Hepatocyte (in vitro differentiated cells): ENCODE data around the gene RASIP1. TPM values are rescaled to one million over a fixed set of nuclear protein-coding genes. Genes with fewer than 3 reads are reported as not detected.
"Not testable (repeated sequence)": the region's sequence is repeated elsewhere in the genome, so short reads cannot be mapped to it uniquely, and the experiment has no call there.

Source experiments
- DNase-seq: peaks from one replicate; pipeline ENCODE4 v3.0.0-alpha.2; 2016; ENCODE audit warnings: low spot score
- H2AFZ ChIP-seq: fragments of 200-600 bp; sonication (generic); 2 replicates; pipeline ENCODE4 v1.6.0; 2016; ENCODE audit warnings: antibody characterized with exemption, mild to moderate bottlenecking
- H3K27ac ChIP-seq: fragments of 200-600 bp; sonication (generic); 2 replicates; pipeline ENCODE4 v1.5.1; 2016; ENCODE audit warnings: mild to moderate bottlenecking
- H3K27me3 ChIP-seq: fragments of 200-600 bp; sonication (generic); 2 replicates; pipeline ENCODE4 v1.6.1; 2016
- H3K36me3 ChIP-seq: fragments of 200-600 bp; sonication (generic); replicated peaks from 2 replicates; pipeline ENCODE4 v1.5.1; 2016; ENCODE audit warnings: low read depth; ENCODE audit not compliant: insufficient read depth
- H3K4me1 ChIP-seq: fragments of 200-600 bp; sonication (generic); 2 replicates; pipeline ENCODE4 v1.5.1; 2016; ENCODE audit warnings: mild to moderate bottlenecking, moderate library complexity; ENCODE audit not compliant: insufficient read depth
- H3K4me2 ChIP-seq: fragments of 200-600 bp; sonication (generic); 2 replicates; pipeline ENCODE4 v1.6.0; 2016
- H3K4me3 ChIP-seq: fragments of 200-600 bp; sonication (generic); 2 replicates; pipeline ENCODE4 v1.5.1; 2016; ENCODE audit warnings: mild to moderate bottlenecking
- H3K79me2 ChIP-seq: fragments of 200-600 bp; sonication (generic); 2 replicates; pipeline ENCODE4 v1.6.0; 2017; ENCODE audit warnings: mild to moderate bottlenecking
- H3K9me2 ChIP-seq: fragments of 200-600 bp; sonication (generic); replicated peaks from 2 replicates; pipeline ENCODE4 v1.6.0; 2017; ENCODE audit warnings: mild to moderate bottlenecking; ENCODE audit not compliant: insufficient read depth
- H3K9me3 ChIP-seq: fragments of 200-600 bp; sonication (generic); 2 replicates; pipeline ENCODE4 v1.5.1; 2016; ENCODE audit warnings: low read depth, mild to moderate bottlenecking
- H4K20me1 ChIP-seq: fragments of 200-600 bp; sonication (generic); 2 replicates; pipeline ENCODE4 v1.6.0; 2016; ENCODE audit warnings: mild to moderate bottlenecking; ENCODE audit not compliant: insufficient read depth, poor library complexity, severe bottlenecking
- CTCF ChIP-seq: fragments of 200-600 bp; sonication (generic); IDR thresholded peaks from 2 replicates; pipeline ENCODE4 v1.5.1; 2016; ENCODE audit warnings: antibody characterized with exemption, mild to moderate bottlenecking; ENCODE audit not compliant: poor library complexity
- EZH2 ChIP-seq: fragments of 200-600 bp; sonication (generic); IDR thresholded peaks from 2 replicates; pipeline ENCODE4 v1.6.1; 2016; ENCODE audit warnings: antibody characterized with exemption, mild to moderate bottlenecking, borderline replicate concordance
- EZH2phosphoT487 ChIP-seq: fragments of 200-600 bp; sonication (generic); IDR thresholded peaks from one replicate; pipeline ENCODE4 v1.6.1; 2018; ENCODE audit warnings: antibody characterized with exemption, mild to moderate bottlenecking, low read depth, moderate library complexity; ENCODE audit not compliant: unreplicated experiment, severe bottlenecking
- WGBS: methylation state at CpG from one replicate; pipeline ENCODE4 v1.1.6; 2016; ENCODE audit warnings: low lambda C conversion rate; ENCODE audit errors: missing lambda C conversion rate; 5-methylcytosine and 5-hydroxymethylcytosine counted together
- polyA plus RNA-seq: library from polyadenylated mRNA; unstranded; fragments of >200 nt; fragmentation: Nextera tagmentation; extraction: Ambion mirVana; gene quantifications from 2 replicates; pipeline ENCODE4 v1.2.1, GENCODE V29; 2016
- total RNA-seq: library from RNA; depleted of rRNA; stranded (reverse); fragments of >200 nt; gene quantifications from 2 replicates; pipeline ENCODE4 v1.2.3, GENCODE V29; 2014

The RASIP1 gene
- total and polyA plus RNA-seq, 2 experiments from 2014 or later: 1.1 to 1.9 TPM

GRCh38 chr19:48685583-48685982, 54.8 kb downstream of the RASIP1 start:
- Histone ChIP-seq H3K27me3 (no peaks in the 10 kb centered on the region), H3K4me1 (peaks cover 21% of the 10 kb centered on the region), H2AFZ (no peak overlapping the region), H4K20me1 (no peaks in the 10 kb centered on the region), H3K4me2 (no peak overlapping the region), H3K79me2 (no peaks in the 10 kb centered on the region), H3K9me2 (no peaks in the 10 kb centered on the region), H3K36me3 (no peaks in the 10 kb centered on the region), H3K9me3 (no peaks in the 10 kb centered on the region), H3K4me3 (no peak overlapping the region), H3K27ac (peak overlapping the region; percentile 12)
- peak; percentile 35 for DNase-seq
- TF ChIP-seq EZH2 (no peak), CTCF (no peak)
- 80% methylated on average over 9 of the region's 9 CpGs for WGBS

GRCh38 chr19:48683349-48683748, 57.1 kb downstream of the RASIP1 start:
- no peaks in the 10 kb centered on the region for H4K20me1 ChIP-seq
- no peak overlapping the region for H3K4me3 ChIP-seq
- no peaks in the 10 kb centered on the region for H3K36me3 ChIP-seq
- no peak for DNase-seq
- H3K4me2 ChIP-seq: no peak overlapping the region
- no peaks in the 10 kb centered on the region for H3K9me2 ChIP-seq
- WGBS: 94% methylated on average over 11 of the region's 11 CpGs
- no peak overlapping the region for H3K27ac ChIP-seq
- peaks cover 20% of the 10 kb centered on the region for H3K4me1 ChIP-seq
- no peaks in the 10 kb centered on the region for H3K79me2 ChIP-seq
- no peak for TF ChIP-seq EZH2
- TF ChIP-seq EZH2phosphoT487: no peak
- TF ChIP-seq CTCF: no peak
- H2AFZ ChIP-seq: no peak overlapping the region
- no peaks in the 10 kb centered on the region for H3K27me3 ChIP-seq
- no peaks in the 10 kb centered on the region for H3K9me3 ChIP-seq

GRCh38 chr19:48681127-48681470, 59.3 kb downstream of the RASIP1 start:
- Histone ChIP-seq H3K79me2 (no peaks in the 10 kb centered on the region), H3K27ac (no peak overlapping the region), H3K4me1 (peaks cover 16% of the 10 kb centered on the region), H3K9me2 (no peaks in the 10 kb centered on the region), H3K27me3 (no peaks in the 10 kb centered on the region), H3K36me3 (no peaks in the 10 kb centered on the region), H4K20me1 (no peaks in the 10 kb centered on the region), H3K9me3 (no peaks in the 10 kb centered on the region), H3K4me3 (no peak overlapping the region), H3K4me2 (no peak overlapping the region), H2AFZ (no peak overlapping the region)
- TF ChIP-seq EZH2phosphoT487 (no peak), CTCF (no peak), EZH2 (no peak)
- no peak for DNase-seq
- 82% methylated on average over 7 of the region's 7 CpGs for WGBS

- no peaks in the 10 kb centered on the region for H3K79me2 ChIP-seq
- TF ChIP-seq CTCF (no peak), EZH2phosphoT487 (no peak), EZH2 (no peak)
- H3K9me3 ChIP-seq: no peaks in the 10 kb centered on the region
- H3K4me3 ChIP-seq: no peak overlapping the region
- DNase-seq: no peak
- no peak overlapping the region for H3K4me2 ChIP-seq
- H3K36me3 ChIP-seq: no peaks in the 10 kb centered on the region
- H3K9me2 ChIP-seq: no peaks in the 10 kb centered on the region
- 93% methylated on average over 42 of the region's 45 CpGs for WGBS
- peaks cover 21% of the 10 kb centered on the region for H3K4me1 ChIP-seq
- no peak overlapping the region for H2AFZ ChIP-seq
- H4K20me1 ChIP-seq: no peaks in the 10 kb centered on the region
- H3K27ac ChIP-seq: no peak overlapping the region
- no peaks in the 10 kb centered on the region for H3K27me3 ChIP-seq
These were observed 59.8 kb downstream of the RASIP1 start for GRCh38 chr19:48680436-48681126.

- not testable (repeated sequence) for H3K79me2 ChIP-seq, H3K36me3 ChIP-seq, H4K20me1 ChIP-seq, DNase-seq, H3K9me2 ChIP-seq, H2AFZ ChIP-seq, H3K27me3 ChIP-seq, H3K9me3 ChIP-seq, H3K4me2 ChIP-seq, H3K4me3 ChIP-seq, H3K27ac ChIP-seq
- 95% methylated on average over 19 of the region's 19 CpGs for WGBS
- peaks cover 18% of the 10 kb centered on the region for H3K4me1 ChIP-seq
These were observed 60.4 kb downstream of the RASIP1 start for GRCh38 chr19:48680006-48680405.
